Prostate gland (tissue), 2 donors: ENCODE measurements around the gene RAB7A. TPM values are rescaled to one million over a fixed set of nuclear protein-coding genes. Genes with fewer than 3 reads are reported as not detected.

Source experiments
- DNase-seq: peaks from one replicate; pipeline ENCODE4 v3.0.0-alpha.2; 2019; ENCODE audit warnings: low spot score
- H3K27ac ChIP-seq, 2 donors: fragments of 200-600 bp; sonication (generic); 2 replicates each; pipeline ENCODE4 v1.5.1; 2017 to 2019
- H3K27me3 ChIP-seq: fragments of 200-600 bp; sonication (generic); replicated peaks from 2 replicates; pipeline ENCODE4 v1.5.1; 2019; ENCODE audit not compliant: insufficient read depth
- H3K36me3 ChIP-seq, 2 donors: fragments of 200-600 bp; sonication (generic); 1 replicate in 1 of 2; 2 replicates in 1 of 2; pipeline versions ENCODE4 v1.5.1 to v1.8.1; 2017 to 2019
- H3K4me1 ChIP-seq: fragments of 200-600 bp; sonication (generic); replicated peaks from 2 replicates; pipeline ENCODE4 v1.5.1; 2019
- H3K4me3 ChIP-seq, 2 donors: fragments of 200-600 bp; sonication (generic); 2 replicates each; pipeline ENCODE4 v1.5.1; 2017 to 2019
- H3K9me3 ChIP-seq: fragments of 200-600 bp; sonication (generic); 2 replicates; pipeline ENCODE4 v1.5.1; 2017
- POLR2A ChIP-seq: fragments of 450-650 bp; IDR thresholded peaks from one replicate; pipeline ENCODE4 v1.6.1; 2016; ENCODE audit warnings: antibody characterized with exemption, mild to moderate bottlenecking
- POLR2AphosphoS5 ChIP-seq: sonication (generic); formaldehyde crosslinking; IDR thresholded peaks from one replicate; pipeline ENCODE4 v1.6.1; 2017; ENCODE audit warnings: antibody characterized with exemption
- WGBS: methylation state at CpG from one replicate; pipeline ENCODE4 v1.1.5; 2018; 5-methylcytosine and 5-hydroxymethylcytosine counted together
- intact Hi-C: fragments of 100-400 bp; cut with DNase I; formaldehyde crosslinking; loops from one replicate; pipeline ENCODE4 v1.14.2; 2022
- total RNA-seq, 2 donors: library from RNA; depleted of rRNA; stranded (reverse); fragments of >200 nt; gene quantifications; one replicate each; pipeline ENCODE4 v1.1.0, GENCODE V29; 2016
- TF ChIP-seq, protein P1 (sequence below), 4 experiments: fragments of 200-600 bp in 2 of 4; fragments of 450-650 bp in 2 of 4; sonication (generic) in 2 of 4; IDR thresholded peaks; 1 replicate in 3 of 4; 2 replicates in 1 of 4; pipeline ENCODE4 v1.5.1; 2016 to 2019; ENCODE audit warnings: antibody characterized with exemption in 4 of 4, mild to moderate bottlenecking in 2 of 4, moderate library complexity in 2 of 4

The RAB7A gene
- total RNA-seq, 2 donors from 2014 or later, result 88.2 to 125 TPM

DNA sequence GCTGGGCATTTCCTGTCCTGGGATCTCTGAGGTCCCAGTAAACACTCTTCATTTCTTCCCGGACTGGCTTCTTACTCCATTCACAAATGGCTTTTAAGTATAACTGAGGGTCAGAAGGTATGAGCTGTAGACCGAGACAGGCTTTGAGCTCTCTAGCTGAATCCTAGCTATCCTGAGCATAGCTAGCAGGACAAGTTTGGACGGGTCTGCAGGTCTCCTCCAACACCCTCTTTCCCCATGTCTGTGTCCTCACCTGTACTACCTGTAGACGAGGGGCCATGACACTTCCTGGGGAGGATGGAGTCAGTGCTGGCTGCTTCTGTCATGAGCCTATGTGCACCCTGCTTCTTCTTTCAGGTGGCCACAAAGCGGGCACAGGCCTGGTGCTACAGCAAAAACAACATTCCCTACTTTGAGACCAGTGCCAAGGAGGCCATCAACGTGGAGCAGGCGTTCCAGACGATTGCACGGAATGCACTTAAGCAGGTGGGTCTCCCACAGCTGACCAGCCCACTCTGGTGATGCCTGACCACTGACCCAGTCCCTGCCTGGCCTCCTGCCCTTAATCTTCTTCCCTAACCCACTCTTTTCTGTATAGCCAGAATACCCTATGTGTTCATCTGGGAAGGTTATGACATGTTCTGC lies 81.3 kb downstream of the RAB7A start:
- TF ChIP-seq POLR2AphosphoS5 (no peak), POLR2A (no peak)
- TF ChIP-seq, protein P1, sequence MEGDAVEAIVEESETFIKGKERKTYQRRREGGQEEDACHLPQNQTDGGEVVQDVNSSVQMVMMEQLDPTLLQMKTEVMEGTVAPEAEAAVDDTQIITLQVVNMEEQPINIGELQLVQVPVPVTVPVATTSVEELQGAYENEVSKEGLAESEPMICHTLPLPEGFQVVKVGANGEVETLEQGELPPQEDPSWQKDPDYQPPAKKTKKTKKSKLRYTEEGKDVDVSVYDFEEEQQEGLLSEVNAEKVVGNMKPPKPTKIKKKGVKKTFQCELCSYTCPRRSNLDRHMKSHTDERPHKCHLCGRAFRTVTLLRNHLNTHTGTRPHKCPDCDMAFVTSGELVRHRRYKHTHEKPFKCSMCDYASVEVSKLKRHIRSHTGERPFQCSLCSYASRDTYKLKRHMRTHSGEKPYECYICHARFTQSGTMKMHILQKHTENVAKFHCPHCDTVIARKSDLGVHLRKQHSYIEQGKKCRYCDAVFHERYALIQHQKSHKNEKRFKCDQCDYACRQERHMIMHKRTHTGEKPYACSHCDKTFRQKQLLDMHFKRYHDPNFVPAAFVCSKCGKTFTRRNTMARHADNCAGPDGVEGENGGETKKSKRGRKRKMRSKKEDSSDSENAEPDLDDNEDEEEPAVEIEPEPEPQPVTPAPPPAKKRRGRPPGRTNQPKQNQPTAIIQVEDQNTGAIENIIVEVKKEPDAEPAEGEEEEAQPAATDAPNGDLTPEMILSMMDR (IDR thresholded peaks at IDR 0.05), result no peak
- 86% methylated on average over 9 of the region's 9 CpGs for WGBS
- Histone ChIP-seq H3K4me3 (no peak overlapping the region), H3K27me3 (no peaks in the 10 kb centered on the region), H3K4me1 (no peaks in the 10 kb centered on the region), H3K27ac (no peak overlapping the region), H3K36me3 (no peaks in the 10 kb centered on the region), H3K9me3 (no peaks in the 10 kb centered on the region)
- intact Hi-C loops, result no loop called here
- DNase-seq, result no peak

DNA sequence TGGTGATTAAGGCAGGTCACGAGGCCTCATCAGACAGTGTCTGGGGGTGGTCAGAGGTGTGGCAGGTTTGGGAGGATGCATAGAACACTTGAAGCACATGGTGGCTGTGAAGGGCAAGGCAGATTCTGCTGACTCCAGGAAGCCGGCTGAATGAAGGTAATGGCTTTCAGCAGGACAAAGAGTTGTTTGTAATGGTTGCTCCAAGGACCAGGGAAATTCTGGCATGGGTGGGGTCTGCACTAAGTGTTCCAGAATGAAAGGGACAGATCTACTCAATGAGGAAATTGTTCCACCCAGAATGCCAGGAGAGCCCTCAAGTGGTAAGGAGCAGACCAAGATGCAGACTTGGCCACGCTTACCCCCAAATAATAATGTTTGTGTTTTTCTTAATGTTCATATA lies 82.7 kb downstream of the RAB7A start:
- no peak for TF ChIP-seq POLR2A
- no peak for TF ChIP-seq POLR2AphosphoS5
- TF ChIP-seq, protein P1 (IDR thresholded peaks at IDR 0.05), result no peak
- Histone ChIP-seq H3K27me3 (no peaks in the 10 kb centered on the region), H3K36me3 (no peaks in the 10 kb centered on the region), H3K9me3 (no peaks in the 10 kb centered on the region), H3K4me3 (no peak overlapping the region), H3K27ac (no peak overlapping the region), H3K4me1 (no peaks in the 10 kb centered on the region)
- DNase-seq, result no peak
- WGBS, result 84% methylated on average over 3 of the region's 3 CpGs
- intact Hi-C loops, result no loop called here

DNA sequence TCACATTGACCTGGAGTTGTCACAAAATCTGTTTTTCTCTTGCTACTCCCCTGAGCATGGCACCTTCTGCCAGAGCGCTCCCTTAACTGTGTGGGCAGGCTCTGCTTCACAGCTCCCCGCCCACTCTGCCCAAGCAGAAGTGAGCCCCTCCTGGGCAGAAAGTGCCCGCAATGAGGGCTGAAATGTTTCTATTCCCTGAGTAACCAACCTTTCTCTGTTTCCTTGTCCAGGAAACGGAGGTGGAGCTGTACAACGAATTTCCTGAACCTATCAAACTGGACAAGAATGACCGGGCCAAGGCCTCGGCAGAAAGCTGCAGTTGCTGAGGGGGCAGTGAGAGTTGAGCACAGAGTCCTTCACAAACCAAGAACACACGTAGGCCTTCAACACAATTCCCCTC lies 87.1 kb downstream of the RAB7A start:
- Histone ChIP-seq H3K4me3 (no peak overlapping the region), H3K27ac (no peak overlapping the region), H3K4me1 (no peaks in the 10 kb centered on the region), H3K27me3 (no peaks in the 10 kb centered on the region), H3K9me3 (no peaks in the 10 kb centered on the region), H3K36me3 (no peaks in the 10 kb centered on the region)
- TF ChIP-seq POLR2A (no peak), POLR2AphosphoS5 (no peak)
- TF ChIP-seq, protein P1 (IDR thresholded peaks at IDR 0.05), result no peak
- DNase-seq, result no peak
- WGBS, result 84% methylated on average over 8 of the region's 8 CpGs
- intact Hi-C loops, result no loop called here

DNA sequence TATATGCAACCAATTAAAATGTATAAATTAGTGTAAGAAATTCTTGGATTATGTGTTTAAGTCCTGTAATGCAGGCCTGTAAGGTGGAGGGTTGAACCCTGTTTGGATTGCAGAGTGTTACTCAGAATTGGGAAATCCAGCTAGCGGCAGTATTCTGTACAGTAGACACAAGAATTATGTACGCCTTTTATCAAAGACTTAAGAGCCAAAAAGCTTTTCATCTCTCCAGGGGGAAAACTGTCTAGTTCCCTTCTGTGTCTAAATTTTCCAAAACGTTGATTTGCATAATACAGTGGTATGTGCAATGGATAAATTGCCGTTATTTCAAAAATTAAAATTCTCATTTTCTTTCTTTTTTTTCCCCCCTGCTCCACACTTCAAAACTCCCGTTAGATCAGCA lies 88.1 kb downstream of the RAB7A start:
- 92% methylated on average over 5 of the region's 5 CpGs for WGBS
- intact Hi-C loops, result no loop called here
- Histone ChIP-seq H3K4me3 (no peak overlapping the region), H3K27ac (no peak overlapping the region), H3K4me1 (no peaks in the 10 kb centered on the region), H3K27me3 (no peaks in the 10 kb centered on the region), H3K9me3 (no peaks in the 10 kb centered on the region), H3K36me3 (no peaks in the 10 kb centered on the region)
- DNase-seq, result no peak
- TF ChIP-seq POLR2A (no peak), POLR2AphosphoS5 (no peak)
- TF ChIP-seq, protein P1 (IDR thresholded peaks at IDR 0.05), result no peak
